NT2/D1 (cell line): ENCODE measurements around the gene OBSCN.
"Not testable (repeated sequence)": the region's sequence is repeated elsewhere in the genome, so short reads cannot be mapped to it uniquely, and the experiment has no call there.

Source experiments
- SUZ12 ChIP-seq: IDR thresholded peaks from 2 replicates; pipeline ENCODE4 v1.6.1; 2011; ENCODE audit not compliant: insufficient read length, insufficient read depth; ENCODE audit errors: extremely low read depth
- YY1 ChIP-seq: IDR thresholded peaks from 2 replicates; pipeline ENCODE4 v1.6.1; 2011; ENCODE audit not compliant: insufficient read length, insufficient read depth
- ZNF274 ChIP-seq: IDR thresholded peaks from 2 replicates; pipeline ENCODE4 v1.6.1; 2011; ENCODE audit warnings: mild to moderate bottlenecking, low read depth, low read length

GRCh38 chr1:228269431-228269830 lies 61.6 kb downstream of the OBSCN start:
- not testable (repeated sequence) for TF ChIP-seq ZNF274, YY1, SUZ12
